SW 1271 (cell line): ENCODE results near the gene CERS2.

Experiments
- DNase-seq, 2 experiments: peaks; one replicate each; lab custom pipeline; 2025; lab: John Stamatoyannopoulos, UW

Gene CERS2

DNA sequence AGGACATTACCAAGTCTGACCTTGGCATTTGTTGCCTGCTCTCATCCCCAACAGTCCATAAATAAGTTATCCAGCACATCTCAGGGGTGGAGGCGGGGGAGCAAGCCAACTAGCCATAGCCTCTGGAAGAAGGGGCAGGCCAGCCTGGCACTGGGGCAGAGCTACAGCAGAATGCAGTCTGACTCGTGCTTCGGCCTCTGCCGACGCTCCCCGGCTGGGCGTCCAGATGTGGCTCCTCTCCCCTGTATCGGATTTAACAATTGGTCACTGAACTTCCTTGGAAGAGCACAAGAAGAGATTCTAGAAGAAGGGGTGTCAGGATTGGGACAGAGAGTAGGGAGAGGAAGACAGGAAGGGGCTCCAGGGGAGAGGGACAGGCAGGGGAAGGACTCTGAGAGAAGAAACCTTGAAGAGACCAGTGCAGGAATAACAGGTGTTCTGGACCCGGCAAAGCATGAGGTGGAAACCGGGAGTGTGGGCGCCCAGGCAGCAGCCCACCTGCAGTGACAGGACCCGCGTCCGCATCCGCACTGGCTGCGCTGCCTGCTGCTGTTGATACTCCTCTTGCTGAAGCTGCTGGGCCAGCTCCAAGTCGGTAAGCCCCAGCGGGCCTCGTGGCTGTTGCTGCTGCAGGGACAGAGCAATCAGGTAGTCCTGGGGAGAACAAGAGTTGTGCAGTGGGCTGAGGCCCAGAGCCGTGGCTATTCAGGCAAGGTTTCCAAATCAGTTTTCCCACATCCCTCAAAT is 22.7 kb upstream of the CERS2 start:
- DNase-seq = no peak

DNA sequence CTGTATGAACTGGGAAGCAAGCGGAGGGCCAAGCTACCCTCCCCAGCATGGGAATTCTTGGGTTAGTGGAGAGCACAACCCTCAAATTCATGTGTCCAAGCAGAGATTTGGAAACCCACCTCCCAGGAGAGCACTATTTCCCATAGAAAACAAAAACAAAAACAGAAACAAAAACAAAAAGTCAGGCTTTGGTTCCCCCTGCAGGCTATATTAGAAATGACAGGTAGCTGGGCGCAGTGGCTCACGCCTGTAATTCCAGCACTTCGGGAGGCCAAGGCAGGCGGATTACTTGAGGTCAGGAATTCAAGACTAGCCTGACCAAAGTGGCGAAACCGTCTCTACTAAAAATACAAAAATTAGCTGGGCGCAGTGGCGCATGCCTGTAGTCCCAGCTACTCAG is 21.3 kb upstream of the CERS2 start:
- no peak for DNase-seq

DNA sequence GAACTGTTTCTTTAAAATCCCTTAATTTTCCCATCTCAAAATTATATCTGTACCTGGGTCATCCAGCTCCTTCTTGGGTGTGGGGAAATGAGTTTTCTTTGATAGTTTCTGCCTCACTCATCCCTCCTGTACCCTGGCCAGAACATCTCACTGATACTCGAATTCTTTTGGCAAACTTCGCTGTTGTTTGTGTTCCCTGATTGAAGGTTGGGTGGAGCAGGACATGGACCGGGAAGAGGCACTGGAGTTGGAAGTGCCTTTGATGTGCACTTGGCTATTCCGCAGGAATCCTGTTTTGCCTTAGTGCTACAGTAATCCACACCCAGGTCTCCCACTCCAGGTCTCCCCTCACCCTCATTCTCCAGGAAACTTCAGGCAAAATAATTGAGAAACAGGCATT is 20.8 kb upstream of the CERS2 start:
- DNase-seq = no peak

DNA sequence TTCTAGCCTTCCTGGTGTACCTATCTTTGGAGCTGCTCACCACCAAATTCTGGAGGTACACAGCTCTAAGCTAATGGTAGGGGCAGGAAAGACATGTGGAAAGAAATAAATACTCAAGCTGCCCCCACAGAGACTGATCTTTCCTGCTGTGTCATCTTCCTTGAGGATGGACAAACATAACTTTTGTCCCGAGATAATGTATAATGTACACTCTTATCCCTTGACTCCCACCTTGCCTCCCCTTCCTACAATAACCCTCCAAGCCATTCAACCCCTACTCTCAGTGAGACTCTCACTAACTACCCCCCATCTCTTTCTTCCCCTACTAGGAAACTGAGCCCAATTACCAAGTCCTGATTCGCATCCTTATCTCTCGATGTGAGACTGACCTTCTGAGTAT is 19.6 kb upstream of the CERS2 start:
- no peak for DNase-seq

DNA sequence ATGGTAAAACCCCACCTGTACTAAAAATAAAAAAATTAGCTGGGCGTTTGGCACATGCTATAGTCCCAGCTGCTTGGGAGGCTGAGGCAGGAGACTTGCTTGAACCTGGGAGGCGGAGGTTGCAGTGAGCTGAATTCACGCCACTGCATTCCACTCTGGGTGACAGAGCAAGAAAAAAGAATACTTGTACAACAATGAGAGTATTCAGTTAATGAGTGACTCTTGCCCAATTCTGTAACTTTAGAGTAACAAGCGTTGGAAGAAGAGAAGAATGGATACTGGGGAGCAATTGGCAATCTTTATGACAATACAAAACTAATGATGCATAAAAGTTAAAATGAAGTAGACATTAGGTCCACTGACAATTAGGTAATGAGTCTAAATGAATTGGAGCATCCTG is 18.0 kb upstream of the CERS2 start:
- DNase-seq = no peak

DNA sequence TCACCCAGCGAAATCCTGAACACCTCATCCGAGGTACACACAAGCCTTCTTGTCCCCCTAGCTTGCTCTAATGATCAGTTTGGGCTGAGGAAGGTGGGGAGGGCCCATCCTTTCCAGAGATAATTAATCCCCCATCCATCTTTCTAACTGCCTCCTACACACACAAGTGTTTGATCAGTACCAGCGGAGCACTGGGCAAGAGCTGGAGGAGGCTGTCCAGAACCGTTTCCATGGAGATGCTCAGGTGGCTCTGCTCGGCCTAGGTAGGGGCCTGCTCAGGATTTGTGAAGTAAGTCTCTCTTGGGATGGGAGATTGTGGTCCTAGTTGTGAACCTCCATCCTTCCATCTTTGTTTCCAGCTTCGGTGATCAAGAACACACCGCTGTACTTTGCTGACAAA is 13.3 kb upstream of the CERS2 start:
- no peak for DNase-seq

DNA sequence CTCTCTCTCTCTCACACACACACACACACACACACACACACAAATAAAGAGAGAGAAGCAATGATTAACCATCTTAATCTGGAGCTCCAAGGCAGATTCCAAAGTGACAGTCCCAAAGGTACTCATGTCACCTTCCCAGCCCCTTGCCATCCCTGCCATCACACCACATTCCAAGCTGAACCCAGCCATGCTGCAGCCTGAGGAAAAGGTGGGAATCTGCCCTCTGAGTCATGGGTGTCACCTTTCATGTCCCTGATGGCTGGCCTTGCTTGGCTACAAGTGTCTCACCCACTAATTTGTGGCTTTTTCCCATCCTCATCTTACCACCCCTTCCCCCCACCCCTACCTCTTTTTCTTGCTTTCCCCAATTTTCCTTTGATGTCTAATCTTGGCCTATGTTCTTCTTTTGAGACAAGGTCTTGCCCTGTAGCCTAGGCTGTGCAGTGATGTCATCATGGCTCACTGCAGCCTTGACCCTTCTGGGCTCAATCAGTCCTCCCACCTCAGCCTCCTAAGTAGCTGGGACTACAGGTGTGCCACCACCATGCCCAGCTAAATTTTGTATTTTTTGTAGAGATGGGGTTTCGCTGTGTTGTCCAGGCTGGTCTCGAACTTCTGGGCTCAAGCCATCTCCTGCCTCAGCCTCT is 10.7 kb upstream of the CERS2 start:
- DNase-seq = no peak

DNA sequence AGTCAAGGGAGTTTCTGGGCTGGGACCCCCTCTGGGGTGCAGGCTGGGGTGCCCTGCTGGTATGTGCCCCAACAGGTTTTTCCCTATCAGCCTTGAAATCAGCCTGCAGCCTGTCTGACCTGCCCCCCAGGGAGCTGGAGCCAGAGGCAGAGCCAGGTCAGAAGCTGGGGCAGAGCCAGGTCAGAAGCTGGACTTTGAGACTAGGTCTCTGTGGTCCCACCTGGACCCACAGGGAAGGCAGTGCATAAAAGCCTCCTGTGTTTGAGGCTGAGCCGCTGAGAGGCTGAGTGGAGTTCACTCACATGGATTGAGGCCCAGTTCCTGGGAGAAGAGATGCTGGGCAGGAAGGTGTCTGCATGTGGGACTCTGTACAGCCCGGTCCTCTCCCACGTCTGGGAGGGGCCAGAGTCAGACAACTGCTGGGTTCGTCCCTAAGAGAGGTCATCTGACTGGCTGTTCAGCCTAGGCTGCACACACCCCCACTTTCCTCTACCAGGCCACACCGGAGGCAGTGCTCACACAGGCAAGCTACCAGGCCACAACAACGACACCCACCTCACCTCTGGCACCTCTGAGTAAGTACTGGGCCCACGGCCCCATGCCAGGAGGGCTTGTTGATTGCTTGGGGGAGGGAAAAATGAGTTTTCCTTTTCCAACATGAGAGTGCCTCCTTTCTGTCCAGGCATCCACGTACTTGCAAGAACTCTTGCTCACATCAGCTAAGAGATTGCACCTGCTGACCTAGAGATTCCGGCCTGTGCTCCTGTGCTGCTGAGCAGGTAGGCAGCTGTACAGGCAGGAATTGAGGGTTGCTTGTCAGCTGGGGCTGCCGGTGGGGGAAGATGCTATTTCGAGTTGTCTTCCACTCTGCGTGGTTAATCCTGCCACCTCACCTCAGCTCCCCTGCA is 7.4 kb upstream of the CERS2 start, which contains the start of gene ANXA9:
TSS of gene ANXA9 (plus strand) at position 488 of the 908 bp plus-strand sequence. CDS start 814 bp downstream, outside the sequence.
- DNase-seq = no peak

DNA sequence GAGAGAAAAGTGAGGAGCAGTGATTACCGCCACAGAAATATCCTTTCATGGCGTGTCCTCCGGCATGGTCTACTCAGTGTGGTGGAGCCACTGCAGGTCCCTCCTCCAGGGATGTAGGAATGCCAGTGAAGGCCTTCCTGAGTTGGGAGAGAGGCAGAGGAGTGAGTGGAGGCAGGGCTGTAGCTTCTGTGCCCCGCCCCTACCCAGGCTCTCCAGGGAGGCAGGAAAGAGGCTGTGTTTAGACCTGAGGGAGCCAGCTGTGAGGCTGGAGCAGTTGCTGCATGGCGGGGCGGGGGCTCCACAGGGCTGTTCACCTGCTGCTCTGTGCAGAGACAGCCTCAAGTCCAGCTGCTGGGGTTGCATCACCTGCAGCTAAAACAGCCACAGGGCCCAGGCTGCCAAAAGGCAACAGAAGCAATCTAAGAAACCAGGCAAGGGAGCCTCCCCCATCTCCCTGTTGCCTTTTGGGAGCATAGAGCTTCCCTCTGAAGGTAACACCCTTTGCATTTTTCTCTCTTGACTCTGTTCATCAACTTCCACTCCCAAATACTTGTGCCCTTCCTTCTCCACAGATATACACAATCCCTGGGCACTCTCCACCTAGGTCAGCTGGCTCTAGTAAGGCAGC is 6.7 kb upstream of the CERS2 start:
- DNase-seq = no peak

DNA sequence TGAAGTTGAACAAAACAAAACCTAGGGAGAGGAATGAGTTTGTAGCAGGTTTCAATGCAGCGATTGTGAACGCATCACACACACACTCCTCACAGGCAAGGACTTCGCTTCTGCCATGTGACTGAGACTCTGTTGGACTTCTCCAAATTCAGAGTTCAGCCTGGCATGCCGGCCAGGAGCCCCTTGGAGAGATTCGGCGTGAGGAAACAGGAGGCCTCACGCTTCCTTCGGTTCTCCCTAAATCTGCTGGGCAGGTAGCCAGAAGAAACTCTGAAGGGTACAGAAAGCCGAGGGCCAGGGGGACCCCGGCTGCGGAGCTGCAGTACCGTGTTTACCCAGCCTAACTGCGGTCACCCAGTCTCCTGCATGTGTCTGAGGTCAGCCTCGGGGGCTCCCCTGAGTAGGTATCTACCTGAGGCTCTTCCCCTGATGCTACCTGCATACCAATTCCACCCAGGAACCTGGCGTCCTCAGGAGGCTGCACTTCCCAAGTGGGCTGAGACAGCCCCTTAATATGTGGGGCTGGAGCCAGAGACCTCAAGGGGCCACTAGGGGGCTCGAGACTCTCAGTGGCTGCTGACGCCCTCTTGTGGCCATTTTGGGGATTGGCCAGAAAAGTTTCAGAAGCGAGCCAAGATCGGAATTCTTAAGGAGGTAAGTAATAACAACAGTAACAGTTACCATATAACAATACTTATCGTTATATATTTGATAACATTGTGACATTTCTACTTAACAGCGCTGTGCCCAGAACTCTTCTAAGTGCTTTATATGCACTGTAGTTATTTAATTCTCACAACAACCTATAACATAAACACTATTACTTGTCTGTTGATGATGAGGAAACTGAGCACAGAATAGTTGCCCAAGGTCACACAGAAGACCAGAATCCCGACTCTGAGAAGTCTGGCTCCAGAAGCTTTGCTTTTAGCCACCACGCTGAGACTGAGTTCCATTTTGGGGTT is 4.7 kb upstream of the CERS2 start:
- peak; percentile 51 to 79 for DNase-seq

DNA sequence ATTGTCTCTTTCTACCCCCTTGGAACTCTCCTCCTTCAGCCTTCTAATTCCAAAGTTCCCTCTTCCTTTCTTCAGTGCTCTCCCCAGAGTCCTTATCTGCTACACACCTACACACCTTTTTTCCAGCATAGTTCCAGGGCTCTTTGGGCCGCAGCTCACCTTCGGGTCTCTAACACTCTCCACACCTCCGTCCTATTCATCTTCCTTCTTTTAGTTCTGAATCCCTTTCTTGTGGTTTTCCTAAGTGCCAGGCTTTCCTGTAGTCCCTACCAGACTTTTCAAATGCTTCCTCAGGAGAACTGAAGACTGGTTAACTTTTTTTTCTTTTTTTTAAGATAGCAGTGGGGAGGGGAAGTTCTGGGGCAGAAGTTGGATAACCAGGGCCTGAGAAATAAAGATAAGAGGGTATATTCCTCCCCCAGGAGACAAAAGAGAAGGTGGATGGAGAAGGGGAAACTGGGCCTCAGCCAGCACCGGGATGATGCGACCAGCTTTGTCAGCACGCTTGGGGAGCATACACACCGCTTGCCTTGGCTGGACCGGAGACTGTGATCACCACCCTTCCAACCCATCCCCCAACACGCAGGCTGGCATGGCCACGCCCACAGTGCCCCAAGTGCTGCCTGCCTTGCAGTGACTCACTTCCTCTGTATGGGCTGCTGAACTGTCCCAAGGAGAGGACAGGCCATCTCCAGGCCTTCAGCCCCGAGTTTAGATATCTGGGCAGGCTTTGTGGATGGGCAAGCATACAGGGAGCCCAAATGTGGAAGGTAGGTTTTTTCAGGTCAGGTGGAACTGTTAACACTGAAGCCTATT is 2.5 kb upstream of the CERS2 start:
- DNase-seq = peak; percentile 78 to 84

DNA sequence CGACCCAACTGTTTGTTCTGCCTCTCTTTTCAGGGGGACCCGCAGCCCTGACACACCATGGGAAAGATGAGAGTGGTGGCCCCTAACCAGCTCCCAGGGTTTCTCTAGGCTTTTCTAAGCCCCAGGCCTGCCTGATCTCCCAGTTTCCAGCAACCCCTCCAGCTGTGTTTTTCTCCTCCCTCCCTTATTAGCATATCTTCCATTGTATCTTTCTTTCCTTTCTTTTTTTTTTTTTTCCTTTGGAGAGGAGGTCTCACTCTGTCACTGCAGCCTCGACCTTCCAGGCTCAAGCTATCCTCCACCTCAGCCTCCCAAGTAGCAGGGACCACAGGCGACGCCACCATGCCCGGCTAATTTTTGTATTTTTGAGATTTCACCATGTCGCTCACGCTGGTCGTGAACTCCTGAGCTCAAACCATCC is 1.8 kb upstream of the CERS2 start:
- no peak for DNase-seq

DNA sequence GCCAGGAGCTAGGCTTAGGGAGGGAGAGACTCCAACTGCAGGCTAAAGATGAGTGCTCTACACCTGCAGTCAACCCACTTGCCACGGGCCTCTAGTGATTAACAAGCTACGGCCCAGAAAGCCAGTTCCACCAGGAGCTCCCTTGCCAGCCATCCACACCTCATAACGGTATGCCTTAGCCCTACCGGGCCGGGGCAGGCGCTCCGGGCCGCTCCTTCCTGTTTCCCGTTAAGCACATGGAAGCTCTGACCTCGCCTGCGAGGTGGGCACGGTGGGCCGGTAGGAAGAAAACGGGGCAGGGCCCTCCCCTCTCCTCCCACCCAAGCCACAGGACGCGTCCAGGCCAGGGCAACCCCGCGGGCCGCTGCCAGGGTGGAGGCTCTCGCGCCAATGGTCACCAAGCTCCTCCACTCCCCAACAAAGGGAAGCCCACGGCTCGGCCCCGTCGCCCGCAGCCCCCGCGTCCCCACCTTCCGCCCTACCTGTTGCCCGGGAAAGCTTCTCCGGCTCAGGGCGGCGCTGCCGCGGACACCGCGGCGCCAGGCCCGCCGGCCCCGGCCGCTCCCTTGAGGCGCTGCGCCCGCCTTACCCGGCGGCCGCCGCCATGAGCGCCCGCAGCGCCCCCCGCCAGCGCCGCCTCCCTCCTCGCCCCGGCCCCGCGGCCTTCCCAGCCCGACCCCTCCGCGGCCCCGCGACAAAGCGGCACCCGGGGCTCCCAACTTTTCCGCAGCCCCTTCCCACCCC is 627 bp downstream of the CERS2 start:
- DNase-seq = no peak

DNA sequence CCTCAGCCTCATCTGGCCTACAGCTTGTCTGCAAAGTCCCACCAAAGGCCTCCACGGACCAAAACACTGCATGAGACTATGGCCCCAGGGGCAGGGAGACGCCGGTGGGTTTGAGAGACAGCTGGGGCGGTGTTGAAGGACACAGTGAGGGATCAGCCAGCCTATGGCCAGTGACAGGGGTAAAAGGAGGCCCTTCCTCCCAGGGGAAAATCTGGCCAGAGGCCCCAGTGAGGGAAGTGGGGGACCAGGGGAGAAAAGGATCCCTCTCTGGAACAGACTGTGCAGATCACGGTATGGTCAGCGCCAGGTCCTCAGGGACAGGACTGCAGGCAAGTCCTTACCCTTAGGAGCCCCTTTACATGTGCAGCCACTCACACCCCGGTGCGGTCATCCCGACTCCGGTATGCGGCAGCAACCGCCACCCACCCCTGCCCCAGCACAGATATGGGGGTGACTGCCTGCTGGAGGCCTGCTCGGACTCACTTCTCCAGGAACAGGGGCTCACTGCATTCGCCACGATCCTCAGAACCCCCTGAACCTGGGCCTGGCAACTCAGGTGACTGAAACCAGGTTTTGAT is 1.3 kb downstream of the CERS2 start:
- no peak for DNase-seq

DNA sequence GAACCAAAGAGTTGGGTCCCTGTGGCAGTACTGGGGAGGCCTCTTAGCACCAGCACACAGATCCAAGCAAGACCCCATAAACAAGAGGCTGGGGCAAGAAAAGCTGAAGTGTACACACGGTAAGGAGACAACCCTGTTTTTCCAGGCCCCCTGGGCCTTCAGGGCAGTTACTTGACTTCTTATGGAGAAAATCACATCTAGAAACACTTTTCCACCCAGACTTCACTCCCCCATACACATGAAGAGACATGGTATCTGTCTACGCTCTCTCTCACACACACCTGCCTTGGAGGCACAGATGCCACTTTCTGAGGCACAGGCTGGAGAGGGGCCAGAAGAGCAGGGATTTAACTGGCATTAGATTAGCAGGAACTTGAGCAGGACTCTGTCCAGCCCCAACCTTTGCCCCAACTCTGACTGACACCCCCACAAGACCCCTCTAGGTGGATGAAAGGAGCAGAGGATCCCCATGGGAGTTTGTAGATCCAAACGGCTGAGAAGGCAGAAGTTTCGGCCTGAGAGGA is 2.2 kb downstream of the CERS2 start:
- DNase-seq = no peak

DNA sequence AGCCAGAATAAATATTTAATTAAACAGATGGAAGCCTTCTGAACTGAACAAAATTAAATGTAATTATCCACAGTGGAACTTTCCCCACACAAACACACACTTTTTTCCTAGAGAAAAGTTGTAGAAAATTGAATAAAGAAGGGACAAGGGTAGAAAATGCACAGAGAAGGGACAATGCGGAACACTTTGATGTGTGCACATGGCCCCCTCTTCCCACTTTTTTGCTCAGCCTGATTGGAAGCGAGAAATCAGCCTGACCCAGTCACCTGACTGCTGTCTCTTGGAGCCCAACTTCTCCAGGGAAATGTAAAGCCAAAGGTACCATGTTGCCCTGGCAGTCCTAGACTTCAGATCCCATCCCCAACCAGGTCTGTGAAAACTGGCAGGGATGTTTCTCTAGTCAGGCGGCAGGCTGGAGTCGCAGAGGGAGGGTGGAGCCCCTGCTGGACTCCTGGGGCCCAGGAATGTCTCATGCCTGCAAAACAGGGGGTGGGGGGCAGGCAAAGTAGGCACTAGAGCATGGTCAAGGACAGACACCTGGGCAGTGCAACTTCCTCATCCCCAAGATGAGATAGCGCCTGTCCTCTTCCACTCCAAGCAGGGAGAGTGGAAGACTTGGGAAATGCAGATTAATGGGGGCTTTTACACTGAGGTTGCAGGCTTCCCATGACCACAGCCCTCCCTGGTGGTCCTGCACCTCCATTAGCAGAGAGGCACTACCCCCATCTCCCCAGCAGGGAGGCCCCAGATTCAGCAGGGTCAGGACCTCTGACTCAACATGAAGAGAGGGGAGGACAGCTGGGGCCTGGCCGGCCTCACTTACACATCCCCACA is 2.8 kb downstream of the CERS2 start:
- no peak for DNase-seq

DNA sequence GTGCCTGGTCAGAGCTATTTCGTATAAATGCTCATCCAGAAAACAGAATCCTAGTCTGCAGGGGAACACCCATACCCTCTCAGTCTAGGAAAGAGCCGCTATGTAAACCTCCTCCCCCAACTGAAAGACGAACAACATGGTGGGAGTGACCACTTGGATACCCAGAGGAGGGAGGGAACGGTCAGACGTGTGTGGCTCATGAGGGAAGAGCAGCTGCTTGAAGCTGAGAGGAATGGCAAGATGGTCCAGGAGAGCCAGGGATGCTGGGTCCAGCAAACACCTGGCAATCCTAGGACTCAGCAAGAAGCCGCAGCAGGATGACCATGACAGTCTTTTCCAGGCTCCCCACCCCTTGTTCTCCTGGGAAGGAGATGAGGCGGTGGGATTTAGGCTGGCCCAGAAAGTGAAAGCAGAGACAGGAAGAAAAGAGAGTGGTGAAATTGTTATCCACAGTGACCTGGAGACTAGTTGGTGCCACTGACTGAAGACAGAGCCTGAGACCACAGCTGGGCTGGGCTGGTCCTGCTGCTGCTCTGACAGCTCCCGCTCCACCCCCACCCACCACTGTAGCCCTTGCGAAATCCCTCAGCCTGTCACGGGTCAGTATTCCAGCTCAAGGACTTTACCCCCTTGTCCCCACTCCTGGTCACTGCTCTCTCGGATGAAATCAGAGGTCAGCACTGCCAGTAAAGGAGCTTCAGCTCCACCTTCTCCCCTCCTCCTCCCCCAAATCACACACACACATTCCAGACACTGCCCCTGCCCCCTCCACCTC is 3.6 kb downstream of the CERS2 start:
- no peak for DNase-seq
